Activated CD8-positive, alpha-beta memory T cell treated with anti-CD3 and anti-CD28 coated beads for 24 hours (primary cell): ENCODE results near the gene LEPROT.
"Not testable (repeated sequence)": the region's sequence is repeated elsewhere in the genome, so short reads cannot be mapped to it uniquely, and the experiment has no call there.

Experiments
- DNase-seq: peaks from one replicate; pipeline ENCODE4 v3.0.0-alpha.2; 2020

LEPROT gene, protein sequence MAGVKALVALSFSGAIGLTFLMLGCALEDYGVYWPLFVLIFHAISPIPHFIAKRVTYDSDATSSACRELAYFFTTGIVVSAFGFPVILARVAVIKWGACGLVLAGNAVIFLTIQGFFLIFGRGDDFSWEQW

DNA sequence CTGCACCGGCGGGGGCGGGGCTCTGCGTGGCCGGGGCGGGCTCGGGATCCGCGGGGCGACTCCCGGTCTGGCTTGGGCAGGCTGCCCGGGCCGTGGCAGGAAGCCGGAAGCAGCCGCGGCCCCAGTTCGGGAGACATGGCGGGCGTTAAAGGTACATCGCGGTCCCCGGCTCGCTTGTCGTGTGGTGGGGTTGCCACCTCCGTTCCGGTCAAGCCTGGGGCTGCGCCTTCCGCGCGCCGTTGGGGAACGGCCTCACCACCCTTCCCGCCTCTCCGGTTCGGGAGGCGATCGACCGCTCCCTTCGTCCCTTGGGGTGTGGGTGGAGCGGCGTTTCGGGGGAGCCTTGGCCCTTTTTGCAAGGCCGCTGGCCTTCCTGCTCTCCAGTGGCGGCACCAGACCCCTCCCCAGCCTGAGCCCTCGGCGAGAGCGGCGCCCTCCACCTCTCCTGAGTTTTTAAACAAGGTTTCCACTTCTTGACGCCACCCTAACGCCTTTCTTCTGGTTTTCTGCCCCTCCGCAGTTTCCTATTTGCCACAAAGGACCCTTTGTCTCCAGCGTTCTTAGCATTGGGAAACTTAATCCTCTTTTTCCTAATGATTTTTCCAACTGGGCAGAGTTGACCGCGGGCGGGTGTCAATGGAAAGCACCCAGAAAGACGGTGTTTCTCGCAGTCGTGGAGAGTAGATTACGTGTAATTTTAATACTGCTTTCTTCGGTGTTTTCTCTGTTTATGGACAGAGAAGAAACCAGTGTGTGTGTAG, at the start of gene LEPROT, which contains the start of gene LEPR:
TSS of gene LEPROT (plus strand) at position 79 of the 761 bp plus-strand sequence. CDS start at position 136, 57 bp downstream.
TSS of gene LEPR (plus strand) at position 79 of the 761 bp plus-strand sequence. CDS start 144,898 bp downstream, outside the sequence.
- DNase-seq = no peak

DNA sequence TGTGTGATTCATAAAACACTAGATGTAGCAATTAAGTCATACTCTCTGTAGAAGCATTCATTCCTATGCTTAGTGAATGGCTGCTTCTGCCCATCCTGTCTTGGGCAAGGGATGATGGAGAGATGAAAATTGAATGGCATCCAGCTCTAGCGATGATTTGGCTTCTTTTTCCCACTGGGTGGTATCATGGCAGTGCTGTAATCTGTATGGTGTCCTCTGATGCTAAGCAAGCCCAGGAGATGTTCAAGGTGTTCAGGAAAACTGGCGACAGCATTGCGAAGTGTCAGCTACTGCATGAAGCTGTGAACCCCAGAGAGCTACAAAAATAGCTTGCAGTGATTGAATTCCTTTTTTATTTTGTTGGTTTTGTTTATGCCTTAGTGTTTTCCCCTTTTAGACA, 48.9 kb upstream of the LEPROT start:
- no peak for DNase-seq

DNA sequence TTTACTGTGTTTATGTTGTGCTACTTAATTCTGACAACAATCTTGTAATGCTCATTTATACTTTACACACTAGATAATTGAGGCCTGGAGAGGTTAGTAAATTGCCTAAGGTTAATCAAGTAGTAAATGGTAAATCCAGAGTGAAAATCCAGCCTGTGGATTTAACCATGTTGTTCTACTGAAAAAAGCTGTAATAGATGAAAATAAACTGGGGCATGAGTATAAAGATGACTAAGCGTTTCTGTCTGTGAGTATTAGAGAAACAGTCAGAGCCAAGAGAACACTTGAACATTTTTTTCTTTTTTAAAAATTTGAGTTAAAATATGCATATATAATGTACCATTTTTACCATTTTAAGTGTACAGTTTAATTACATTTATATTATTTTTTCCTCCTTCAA, 47.9 kb upstream of the LEPROT start:
- no peak for DNase-seq

DNA sequence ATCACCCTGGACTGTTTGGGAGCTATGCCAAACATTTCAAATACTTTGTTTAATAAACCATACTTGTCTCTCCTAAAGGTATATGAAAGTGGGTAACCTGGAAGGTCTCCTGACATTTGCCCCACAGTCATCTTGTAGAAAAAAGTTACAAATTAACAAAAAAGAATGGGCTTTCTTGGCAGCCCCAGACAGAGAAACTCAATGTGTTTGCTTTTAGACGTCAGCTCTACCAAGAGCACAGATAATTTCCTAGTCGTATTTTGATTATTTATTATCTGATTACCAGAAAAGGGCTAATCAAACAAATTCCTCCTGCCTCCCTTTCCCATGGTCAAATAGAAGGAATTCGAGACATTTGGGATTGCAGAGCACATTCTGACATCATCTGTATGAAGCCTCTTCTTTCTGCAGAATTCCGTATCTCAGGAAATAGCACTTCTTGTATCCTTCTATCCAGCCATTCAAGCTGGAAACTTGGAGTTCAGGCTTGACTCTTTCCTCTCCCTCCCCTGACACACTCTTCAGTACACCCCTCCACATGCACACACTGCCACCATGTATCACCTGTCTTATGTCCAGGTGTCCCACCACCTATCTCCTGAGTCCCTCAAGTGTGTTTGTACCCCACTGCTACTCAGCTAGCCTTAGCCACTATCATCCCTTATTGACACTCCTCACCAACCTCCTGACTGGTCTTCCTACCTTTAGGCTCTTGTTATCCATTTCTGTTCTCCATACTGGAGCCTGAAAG, 42.8 kb upstream of the LEPROT start:
- DNase-seq = no peak

DNA sequence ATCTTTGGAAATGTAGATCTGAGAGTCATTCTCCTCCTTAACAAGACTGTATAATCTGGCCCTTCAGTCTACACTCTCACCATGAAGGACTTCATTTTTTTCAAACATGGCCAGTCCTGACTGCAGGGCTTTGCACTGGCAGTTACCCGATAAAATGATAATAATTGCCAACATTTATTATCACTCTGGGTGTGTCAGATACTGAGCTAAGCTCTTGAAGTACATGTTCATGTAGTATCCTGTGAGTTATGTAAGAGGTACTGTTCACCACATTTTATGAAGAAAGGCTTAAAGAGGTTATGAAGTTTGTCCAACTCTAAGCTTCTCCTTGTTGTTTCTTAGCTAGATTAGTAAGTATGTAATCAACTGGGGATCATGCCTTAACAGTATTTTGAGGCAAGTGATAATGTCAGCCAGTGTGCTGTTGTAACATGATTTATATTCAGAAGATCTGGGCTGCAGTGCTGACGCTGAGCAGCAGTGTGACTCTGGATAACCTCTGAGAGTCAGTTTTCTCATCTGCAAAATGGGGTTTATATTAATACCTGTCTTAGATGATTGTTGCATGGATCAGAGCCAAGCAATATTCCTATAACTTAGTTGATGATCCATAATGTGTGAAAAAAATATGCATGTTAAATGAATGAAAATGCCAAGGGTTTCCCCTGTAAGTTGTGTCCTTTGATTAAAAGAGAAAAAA, 42.1 kb upstream of the LEPROT start:
- no peak for DNase-seq

DNA sequence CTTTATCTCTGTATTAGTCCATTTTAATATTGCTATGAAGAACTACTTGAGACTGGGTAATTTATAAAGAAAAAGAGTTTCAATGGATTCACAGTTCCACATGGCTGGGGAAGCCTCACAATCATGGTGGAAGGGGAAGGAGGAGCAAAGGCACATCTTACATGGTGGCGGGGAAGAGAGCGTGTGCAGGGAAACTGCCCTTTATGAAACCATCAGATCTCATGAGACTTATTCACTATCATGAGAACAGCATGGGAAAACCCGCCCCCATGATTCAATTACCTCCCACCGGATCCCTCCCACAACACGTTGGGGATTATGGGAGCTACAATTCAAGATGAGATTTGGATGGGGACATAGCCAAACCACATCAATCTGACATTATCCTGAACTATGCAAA, 36.0 kb upstream of the LEPROT start:
- not testable (repeated sequence) for DNase-seq

DNA sequence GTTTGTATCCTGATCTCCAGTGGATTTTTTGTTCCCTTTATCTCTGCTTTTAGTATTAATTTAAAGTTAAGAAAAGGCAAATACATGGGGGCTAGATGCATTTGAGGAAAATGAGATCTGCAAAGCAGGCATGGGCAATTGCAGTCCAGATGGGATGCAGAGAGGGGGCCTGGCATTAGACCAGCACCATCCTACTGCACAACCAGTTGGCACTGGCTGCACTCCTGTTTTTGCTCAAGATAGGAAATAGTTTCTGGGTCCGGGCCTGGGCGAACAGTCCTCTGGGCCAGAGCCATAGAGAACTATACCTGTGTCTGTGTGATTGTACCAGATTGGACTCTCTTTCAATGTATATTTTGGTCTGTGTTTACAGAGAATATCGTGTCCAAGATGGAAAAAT, 34.0 kb upstream of the LEPROT start:
- DNase-seq = no peak

DNA sequence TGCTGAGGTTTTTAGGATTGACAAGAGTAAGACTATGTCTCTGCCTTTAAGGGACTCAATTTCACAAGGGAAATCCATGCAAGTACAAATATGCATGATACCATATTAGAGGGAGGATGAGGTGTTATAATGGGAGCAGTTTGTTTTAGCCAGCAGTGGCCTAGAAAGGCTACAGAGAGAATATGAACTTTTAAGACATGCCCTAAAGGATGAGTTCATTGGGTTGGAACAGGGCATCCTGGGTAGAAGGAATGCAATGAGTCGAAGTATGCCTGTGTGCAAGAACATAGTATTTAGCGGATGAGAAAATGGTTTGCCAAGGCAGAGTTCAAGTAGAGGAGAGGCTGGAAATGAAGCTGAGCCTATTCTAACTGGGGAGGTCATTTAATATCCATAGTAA, 32.6 kb upstream of the LEPROT start:
- DNase-seq = no peak

DNA sequence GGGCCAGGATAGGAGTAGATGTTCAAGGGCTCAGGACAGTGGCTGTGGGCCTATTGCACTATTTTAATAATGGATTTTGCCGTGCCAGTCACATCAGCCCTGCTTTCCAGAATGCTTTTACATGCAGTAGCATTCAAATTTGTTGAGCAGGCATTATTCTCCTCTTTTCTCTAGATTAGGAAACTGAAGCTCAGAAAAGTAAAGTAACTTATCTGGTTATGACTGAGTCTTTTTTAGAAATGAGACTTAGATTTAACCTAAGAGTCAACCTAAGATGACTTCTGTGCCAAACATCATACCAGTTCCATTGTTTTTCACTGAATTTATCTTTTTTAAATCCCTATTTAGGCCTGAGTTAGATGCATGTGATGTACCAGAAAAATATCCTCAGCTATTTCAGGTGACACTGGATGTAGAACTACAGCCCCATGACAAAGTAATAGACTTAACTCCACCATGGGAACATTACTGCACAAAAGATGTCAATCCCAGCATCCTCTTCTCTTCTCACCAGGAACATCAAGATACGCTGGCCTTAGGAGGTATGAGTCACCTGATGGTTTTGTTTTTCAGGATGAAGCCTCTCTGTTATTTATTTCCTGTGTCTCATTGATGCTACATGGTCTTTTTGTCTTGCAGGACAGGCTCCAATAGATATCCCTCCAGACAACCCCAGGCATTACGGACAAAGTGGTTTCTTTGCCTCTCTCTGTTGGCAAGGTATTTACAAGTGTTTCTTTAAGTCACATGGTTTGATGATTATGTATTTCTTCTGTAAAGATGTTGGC, 31.4 kb upstream of the LEPROT start:
- DNase-seq = no peak

DNA sequence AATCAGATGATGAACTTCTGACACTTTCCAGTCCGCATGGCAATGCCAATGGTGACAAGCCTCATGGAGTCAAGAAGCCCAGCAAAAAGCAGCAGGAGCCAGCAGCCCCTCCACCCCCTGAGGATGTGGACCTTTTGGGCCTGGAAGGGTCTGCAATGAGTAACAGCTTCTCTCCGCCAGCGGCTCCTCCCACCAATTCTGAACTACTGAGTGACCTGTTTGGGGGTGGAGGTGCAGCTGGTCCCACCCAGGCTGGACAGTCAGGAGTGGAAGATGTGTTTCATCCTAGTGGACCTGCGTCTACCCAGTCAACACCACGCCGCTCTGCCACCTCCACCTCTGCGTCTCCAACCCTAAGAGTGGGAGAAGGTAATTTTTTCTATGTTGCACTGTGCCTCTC, 28.0 kb upstream of the LEPROT start:
- DNase-seq = no peak

DNA sequence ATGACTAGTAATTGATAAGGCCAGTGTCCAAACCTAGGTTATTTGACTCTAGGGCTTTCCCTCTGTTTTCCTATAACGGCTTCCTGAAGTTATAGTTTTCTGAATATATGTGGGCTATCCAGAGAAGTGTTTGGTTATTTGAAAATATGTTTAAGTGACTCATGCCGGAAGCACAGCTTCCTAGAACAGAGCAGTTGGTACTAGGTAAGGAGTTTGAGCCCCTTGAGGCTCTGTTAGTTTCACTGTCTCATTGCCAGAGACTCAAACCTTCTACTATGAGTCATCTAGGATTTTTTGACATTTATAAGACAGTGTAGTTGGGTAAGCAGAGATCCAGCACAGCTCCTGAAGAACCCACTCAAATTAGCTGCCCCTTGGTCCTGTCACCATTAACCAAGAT, 27.1 kb upstream of the LEPROT start:
- no peak for DNase-seq

DNA sequence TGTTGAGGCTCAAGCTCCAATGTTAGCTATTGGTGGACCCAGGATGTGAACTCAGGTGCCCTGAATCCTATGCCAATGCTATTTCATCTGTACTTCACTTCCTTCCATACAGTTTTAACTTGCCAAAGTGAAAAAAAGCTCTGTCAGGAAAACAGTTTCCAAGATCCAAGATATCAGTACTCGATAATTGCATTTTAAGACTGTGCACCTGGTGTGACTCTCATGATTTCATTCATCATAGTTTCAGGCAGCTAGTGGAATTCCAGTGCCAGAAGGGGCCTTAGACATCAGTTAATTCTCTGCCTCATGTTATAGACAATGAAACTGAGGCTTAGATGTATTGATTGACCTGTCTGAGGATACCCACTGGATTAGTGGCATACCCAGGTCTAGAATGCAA, 26.5 kb upstream of the LEPROT start:
- no peak for DNase-seq

DNA sequence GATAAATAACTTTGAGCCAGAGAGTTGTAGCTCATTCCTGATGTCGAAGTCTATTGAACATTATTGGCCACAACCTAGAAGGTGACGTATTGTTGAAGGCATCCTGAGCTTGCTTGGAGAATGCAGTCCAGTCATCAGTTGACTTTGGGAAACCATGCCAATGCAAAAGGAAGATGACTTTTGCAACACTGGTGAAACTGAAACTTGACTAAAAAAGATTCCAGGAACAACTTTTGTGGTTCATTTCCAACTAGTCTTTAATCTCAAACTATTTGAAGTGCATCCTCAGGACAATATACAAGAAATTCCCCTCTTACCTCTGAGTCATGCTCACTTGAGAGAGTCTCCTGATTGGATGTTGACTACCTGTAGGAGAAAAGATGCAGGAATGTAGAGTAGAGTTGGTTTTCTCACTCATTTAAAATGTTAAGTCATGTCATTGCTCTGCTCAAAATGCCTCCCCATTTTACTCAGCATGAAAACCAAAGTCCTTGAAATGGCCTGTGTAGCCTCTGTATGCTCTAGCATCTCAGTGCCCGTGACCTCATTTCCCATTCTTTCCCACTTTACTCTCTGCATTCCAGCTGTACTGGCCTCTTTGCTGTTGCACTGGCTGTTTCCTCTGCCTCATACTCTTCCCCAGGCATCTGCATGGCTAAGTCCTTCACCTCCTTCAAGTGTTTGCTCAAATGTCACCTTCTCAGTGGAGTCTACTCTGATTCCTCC, 24.4 kb upstream of the LEPROT start:
- DNase-seq = no peak

DNA sequence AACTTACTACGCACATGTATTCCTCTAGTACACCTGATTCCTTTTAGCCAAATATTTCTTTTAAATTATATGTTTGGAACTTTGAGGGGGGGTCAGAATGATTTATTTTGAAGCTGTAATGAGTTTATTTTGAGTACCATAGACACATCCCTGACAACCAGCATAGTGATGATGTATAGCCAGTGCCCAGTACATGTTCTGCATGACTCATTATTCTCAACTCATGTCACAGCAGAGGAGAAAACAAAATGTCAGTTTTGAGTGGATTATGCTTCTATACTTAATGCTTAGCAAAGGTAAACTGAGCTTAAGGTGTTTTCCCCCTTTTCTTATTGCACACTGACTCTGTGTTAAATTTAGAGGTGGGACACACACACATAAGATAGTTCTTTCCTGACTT, 22.4 kb upstream of the LEPROT start:
- no peak for DNase-seq

DNA sequence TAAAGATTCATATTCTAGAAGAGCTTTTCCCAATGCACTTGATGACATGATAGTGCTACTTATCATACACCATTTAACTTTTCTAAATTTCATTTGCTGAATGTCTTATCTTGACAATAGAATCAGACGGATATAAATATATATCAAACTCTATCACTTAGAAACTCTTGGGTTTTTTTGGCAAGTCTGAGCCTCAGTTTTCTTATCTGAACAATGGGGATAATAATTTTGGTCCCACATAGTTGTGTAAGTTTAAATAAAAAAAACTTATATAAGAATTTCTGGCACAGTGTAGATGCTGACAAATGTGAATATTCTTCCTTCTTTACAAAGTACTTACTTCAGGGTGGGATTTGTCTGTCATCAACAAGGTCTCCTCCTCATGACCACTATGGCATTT, 21.5 kb upstream of the LEPROT start:
- no peak for DNase-seq

DNA sequence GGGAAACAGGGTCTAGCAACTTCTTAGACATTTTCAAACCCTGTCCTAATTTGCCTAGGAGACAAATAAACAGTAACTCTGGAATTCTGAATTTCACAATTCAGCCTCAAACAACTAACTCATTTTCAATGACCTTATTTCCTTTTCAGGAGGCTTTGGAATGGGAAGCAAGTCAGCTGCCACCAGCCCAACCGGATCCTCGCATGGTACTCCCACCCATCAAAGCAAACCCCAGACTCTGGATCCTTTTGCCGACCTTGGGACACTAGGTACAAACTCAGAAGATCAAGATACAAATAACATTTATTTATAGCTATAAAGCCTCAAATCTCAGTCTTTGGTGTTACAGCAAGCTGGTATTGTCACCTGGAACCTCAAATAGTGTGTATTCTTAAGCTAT, 18.9 kb upstream of the LEPROT start:
- no peak for DNase-seq

DNA sequence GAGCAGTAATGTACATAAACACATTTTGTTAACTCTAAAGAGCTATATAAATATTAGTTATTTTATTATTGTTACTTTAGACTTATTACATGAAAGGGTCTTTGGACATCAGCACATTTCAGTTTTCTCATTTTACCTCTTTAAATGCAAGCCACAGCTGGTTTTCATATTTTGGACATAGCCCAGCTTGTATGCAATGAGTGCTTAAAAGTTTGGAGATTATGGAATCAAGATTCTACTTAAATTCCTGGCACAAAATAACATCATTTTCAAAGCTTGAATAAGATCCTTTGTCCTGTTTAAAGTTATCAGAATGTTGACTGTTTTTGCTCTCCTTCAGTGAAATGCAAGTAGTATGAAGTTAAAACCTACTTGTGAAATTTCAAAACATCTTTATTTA, 15.5 kb upstream of the LEPROT start:
- no peak for DNase-seq

DNA sequence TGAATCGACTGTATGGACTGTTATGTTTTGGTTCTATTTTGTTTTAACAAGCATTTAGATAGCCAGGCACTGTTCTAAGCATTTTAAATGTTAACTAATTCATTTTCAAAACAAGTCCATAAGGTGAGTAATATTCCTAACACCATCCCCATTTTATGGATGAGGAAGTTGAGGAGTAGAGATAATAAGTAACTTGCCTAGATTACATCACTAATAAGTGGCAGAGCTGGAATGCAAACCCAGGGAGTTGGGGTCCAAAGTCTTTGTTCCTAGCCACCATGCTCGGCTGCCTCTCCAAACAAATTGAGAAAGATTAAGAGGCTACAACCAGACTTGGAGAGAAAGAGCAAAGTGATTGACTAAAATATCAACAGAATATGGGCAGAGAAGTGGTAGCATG, 12.6 kb upstream of the LEPROT start:
- DNase-seq = no peak

DNA sequence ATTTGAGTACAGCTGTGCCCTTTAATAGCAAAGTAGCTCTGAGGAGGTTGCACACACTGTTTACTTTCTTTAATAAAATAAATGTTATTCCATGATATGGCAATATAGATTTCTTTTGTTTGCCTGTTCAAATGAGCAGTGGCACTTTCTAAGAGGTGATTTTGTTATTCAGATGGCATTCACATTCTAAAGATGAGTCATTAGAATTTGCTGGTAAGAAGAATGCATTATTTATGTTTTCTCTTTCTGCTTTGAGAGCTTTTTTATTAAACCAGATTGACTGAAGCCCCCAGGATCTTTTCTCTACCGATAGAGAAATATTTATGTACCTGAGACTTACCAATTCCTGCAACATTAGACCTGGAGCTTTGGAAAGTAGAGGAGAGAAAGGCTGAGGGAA, 11.2 kb upstream of the LEPROT start:
- DNase-seq = no peak

DNA sequence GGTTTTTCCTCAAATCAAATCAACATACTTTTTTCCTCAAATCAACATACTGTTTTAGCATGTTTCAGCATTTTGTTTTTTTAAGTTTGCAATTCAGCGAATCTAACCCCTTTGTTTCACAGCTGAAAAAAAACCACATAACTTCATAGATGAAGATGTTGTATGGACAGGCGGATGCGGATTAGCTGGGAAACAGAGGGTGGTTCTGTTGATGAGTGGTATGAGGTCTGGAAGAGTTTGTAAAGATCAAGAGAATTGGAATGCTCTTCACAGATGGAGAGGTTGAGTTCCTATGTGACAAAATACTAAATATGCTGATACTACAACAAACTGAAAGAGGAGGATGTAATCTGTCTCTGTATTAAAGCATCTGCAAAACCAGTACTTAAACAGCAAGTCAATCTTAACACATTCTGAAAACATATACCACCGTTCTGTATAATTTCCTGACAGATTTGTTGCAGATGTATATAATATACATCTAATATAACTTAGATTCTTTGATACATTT, 10.6 kb upstream of the LEPROT start:
- DNase-seq = no peak

DNA sequence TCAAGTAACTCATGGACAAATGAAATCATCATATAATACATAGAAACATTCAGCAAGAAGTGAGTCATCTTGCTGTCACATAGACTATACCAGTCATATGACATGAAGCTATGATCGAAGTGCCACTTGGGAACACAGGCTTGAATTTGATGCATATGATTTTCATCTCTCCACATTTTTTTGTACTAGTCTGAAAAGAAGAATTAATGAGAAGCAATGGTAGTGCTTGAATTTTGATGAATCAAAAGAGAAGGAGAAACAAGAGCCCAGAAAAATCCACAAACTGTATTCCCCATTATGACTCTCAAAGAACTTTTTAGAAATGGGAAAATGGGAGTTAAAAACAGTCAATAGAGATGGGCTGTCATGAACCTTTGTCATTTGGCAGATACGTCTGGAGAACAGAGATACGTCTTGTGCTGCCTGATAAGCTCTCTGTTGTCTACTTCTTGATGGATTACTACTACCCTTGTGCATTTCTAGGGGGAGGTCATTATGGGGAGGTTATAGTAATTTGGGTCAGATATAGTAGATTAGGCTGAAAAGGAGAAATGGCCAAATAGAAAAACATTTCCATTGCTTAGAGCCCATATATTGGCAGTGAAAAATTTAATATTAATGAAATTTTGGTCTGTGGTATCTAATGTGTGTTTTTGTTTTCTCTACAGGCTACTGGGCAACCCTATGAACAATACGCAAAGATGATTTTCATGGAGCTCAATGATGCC, 8.0 kb upstream of the LEPROT start:
- DNase-seq = no peak
